HG03460 (cell line): ENCODE measurements around the gene THBS3.
"Not testable (repeated sequence)": the region's sequence is repeated elsewhere in the genome, so short reads cannot be mapped to it uniquely, and the experiment has no call there.

Source experiments
- ATAC-seq: cut with Tn5 transposase; IDR thresholded peaks from one replicate; pipeline ENCODE4 v1.9.1; 2021; ENCODE audit not compliant: unreplicated experiment

Gene THBS3

DNA sequence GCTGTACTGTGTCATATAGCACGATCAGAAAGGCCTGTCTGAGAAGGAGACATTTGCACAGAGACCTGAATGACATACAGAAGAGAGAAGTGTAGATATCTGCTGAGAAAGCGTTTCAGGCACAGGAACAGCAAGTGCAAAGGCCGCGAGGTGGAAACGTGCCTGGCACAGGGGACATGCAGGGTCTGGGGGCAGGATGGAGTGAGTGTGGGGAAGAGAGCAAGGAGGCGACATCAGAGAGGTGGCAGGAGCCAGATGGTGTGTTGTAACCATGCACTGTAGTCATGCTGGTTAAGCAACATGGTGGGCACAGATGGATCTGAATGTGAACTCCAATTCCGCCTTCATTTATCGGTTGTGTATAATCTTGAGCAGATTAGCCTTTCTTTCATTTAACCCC lies 47.6 kb downstream of the THBS3 start:
- ATAC-seq = no peak

DNA sequence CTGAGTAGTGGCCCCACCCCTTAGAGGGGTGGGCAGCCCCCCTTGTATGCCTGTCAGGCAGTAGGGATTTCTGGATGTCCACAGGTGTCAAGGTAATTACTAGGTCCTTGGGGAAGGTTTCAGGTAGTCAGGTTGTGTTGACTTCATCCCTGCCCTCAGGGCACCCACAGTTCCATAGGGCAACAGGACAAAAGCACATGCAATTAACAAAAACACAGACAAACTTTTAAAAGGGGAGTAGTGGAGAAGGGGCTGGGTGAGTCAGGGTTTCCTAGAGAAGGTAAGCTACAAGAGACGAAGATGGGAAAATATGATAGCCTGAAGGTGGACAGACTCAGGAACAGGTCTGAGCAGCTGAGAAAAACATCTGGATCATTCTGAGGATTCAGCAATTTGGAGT lies 48.7 kb downstream of the THBS3 start:
- ATAC-seq = no peak

DNA sequence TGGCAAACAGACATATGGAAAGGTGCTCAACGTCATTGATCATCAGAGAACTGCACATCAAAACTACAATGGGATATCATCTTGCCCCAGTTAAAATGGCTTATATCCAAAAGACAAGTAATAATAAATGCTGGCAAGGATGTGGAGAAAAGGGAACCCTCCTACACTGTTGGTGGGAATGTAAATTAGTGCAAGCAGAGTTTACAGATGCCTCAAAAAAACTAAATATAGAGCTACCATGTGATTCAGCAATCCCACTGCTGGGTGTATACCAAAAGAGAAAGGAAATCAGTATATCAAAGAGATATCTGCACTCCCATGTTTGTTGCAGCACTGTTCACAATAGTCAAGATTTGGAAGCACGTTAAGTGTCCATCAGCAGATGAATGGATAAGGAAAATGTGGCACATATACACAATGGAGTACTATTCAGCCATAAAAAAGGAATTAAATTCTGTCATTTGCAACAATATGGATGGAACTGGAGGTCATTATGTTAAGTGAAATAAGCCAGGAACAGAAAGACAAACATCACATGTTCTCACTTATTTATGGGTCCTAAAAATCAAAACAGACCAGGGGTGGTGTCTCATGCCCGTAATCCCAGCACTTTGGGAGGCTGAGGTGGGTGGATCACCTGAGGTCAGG lies 51.6 kb downstream of the THBS3 start:
- not testable (repeated sequence) for ATAC-seq
